HCT116 (cell line): ENCODE results near the gene SLC44A1. TPM values are rescaled to one million over a fixed set of nuclear protein-coding genes. Genes with fewer than 3 reads are reported as not detected.

Experiments
- ATAC-seq: fragments of 200-7000 bp; cut with Tn5 transposase; 2 replicates; pipeline ENCODE4 v1.9.1; 2020; ENCODE audit warnings: mild to moderate bottlenecking, moderate library complexity
- BruUV-seq: library from RNA; stranded (reverse); fragments of 400-500 nt; replicated peaks from 2 replicates; lab custom pipeline; 2021; lab: Mats Ljungman, UMichigan
- CTCF ChIA-PET: fragments of 300-600 bp; sonication (Branson Sonifier 250); formaldehyde crosslinking; loops from one replicate; lab custom pipeline; 2021; ENCODE audit warnings: antibody characterized with exemption; lab: Charles Lee
- POLR2A ChIA-PET: fragments of 300-600, 350-600 bp; sonication (Branson Sonifier 250); formaldehyde crosslinking; loops from one replicate; lab custom pipeline; 2021; ENCODE audit warnings: antibody characterized with exemption; lab: Charles Lee
- RAD21 ChIA-PET, 2 experiments: fragments of 300-600 bp; sonication (Branson Sonifier 250); formaldehyde crosslinking; loops; one replicate each; lab custom pipeline; 2023; ENCODE audit warnings: low total read pairs in 2 of 2; ENCODE audit not compliant: uncharacterized antibody in 2 of 2, unreplicated experiment in 2 of 2, low non-redundant PET in 1 of 2; lab: Charles Lee
- DNase-seq: peaks from one replicate; pipeline ENCODE4 v3.0.0-alpha.2; 2010; ENCODE audit warnings: low read depth, low spot score
- H2AFZ ChIP-seq: fragments of 200-600 bp; shearing (Covaris generic), sonication (generic); 2 replicates; pipeline ENCODE4 v1.6.1; 2017; ENCODE audit warnings: low read depth, mixed run types, mixed read lengths, antibody characterized with exemption, low read length; ENCODE audit not compliant: poor library complexity, severe bottlenecking
- H3K27ac ChIP-seq: 2 replicates; pipeline ENCODE4 v1.5.1; 2012; ENCODE audit warnings: low read depth, low read length
- H3K27me3 ChIP-seq: fragments of 200-600 bp; sonication (generic); 2 replicates; pipeline ENCODE4 v1.6.1; 2016; ENCODE audit warnings: mixed run types, low read length, mixed read lengths; ENCODE audit not compliant: insufficient read depth
- H3K36me3 ChIP-seq, 2 experiments: fragments of 200-500 bp in 1 of 2; fragments of 200-600 bp in 1 of 2; sonication (Bioruptor generic) in 1 of 2; sonication (generic) in 1 of 2; 2 replicates each; pipeline versions ENCODE4 v1.5.1 to v1.6.1; 2014 to 2016; ENCODE audit warnings: low read length in 2 of 2, inconsistent platforms in 1 of 2, mixed read lengths in 1 of 2, mixed run types in 1 of 2; ENCODE audit not compliant: insufficient read depth in 2 of 2, control insufficient read depth in 1 of 2
- H3K4me1 ChIP-seq, 2 experiments: fragments of 200-600 bp in 1 of 2; sonication (generic) in 1 of 2; 2 replicates each; pipeline versions ENCODE4 v1.5.1 to v1.6.1; 2012 to 2017; ENCODE audit warnings: low read length in 2 of 2, inconsistent platforms in 1 of 2, mild to moderate bottlenecking in 1 of 2, mixed read lengths in 1 of 2, mixed run types in 1 of 2, moderate library complexity in 1 of 2; ENCODE audit not compliant: insufficient read depth in 2 of 2, control insufficient read depth in 1 of 2
- H3K4me2 ChIP-seq: fragments of 200-600 bp; sonication (generic); 2 replicates; pipeline ENCODE4 v1.6.1; 2017; ENCODE audit warnings: mixed run types, low read length, mixed read lengths
- H3K4me3 ChIP-seq, 2 experiments: fragments of 200-600 bp in 1 of 2; sonication (generic) in 1 of 2; replicated peaks in 1 of 2; 2 replicates each; pipeline ENCODE4 v1.5.1; 2011 to 2016; ENCODE audit warnings: low read length in 2 of 2, control low read depth in 1 of 2, low read depth in 1 of 2, mild to moderate bottlenecking in 1 of 2, mixed read lengths in 1 of 2, mixed run types in 1 of 2
- H3K79me2 ChIP-seq: fragments of 200-600 bp; sonication (generic); 2 replicates; pipeline ENCODE4 v1.6.1; 2017; ENCODE audit warnings: mild to moderate bottlenecking, mixed run types, low read length, moderate library complexity, mixed read lengths; ENCODE audit not compliant: insufficient read depth
- H3K9ac ChIP-seq: fragments of 200-600 bp; sonication (generic); 2 replicates; pipeline ENCODE4 v1.6.1; 2016; ENCODE audit warnings: low read length, mixed read lengths
- H3K9me2 ChIP-seq: fragments of 200-600 bp; sonication (generic), shearing (Covaris generic); 2 replicates; pipeline ENCODE4 v1.6.1; 2017; ENCODE audit warnings: mixed run types, mild to moderate bottlenecking, moderate library complexity; ENCODE audit not compliant: insufficient read depth
- H3K9me3 ChIP-seq, 2 experiments: fragments of 200-500 bp in 1 of 2; fragments of 200-600 bp in 1 of 2; sonication (Bioruptor generic) in 1 of 2; sonication (generic) in 1 of 2; 2 replicates each; pipeline ENCODE4 v1.6.1; 2014 to 2017; ENCODE audit warnings: low read length in 2 of 2, mixed read lengths in 2 of 2, inconsistent platforms in 1 of 2, low read depth in 1 of 2, mild to moderate bottlenecking in 1 of 2, mixed run types in 1 of 2, moderate library complexity in 1 of 2; ENCODE audit not compliant: control insufficient read depth in 1 of 2, insufficient read depth in 1 of 2
- H4K20me1 ChIP-seq: fragments of 200-600 bp; sonication (generic), shearing (Covaris generic); 2 replicates; pipeline ENCODE4 v1.6.1; 2017; ENCODE audit warnings: mixed run types, mild to moderate bottlenecking, moderate library complexity; ENCODE audit not compliant: insufficient read depth
- CBX3 ChIP-seq: IDR thresholded peaks from 2 replicates; pipeline ENCODE4 v1.6.1; 2012; ENCODE audit warnings: low read depth
- CEBPB ChIP-seq: IDR thresholded peaks from 2 replicates; pipeline ENCODE4 v1.6.1; 2012; ENCODE audit warnings: low read depth
- EZH2 ChIP-seq: fragments of 200-600 bp; sonication (generic); IDR thresholded peaks from 2 replicates; pipeline ENCODE4 v1.6.1; 2017; ENCODE audit warnings: antibody characterized with exemption, mixed run types
- EZH2phosphoT487 ChIP-seq: fragments of 200-600 bp; IDR thresholded peaks from 2 replicates; pipeline ENCODE4 v1.6.1; 2018; ENCODE audit warnings: antibody characterized with exemption, borderline replicate concordance
- JUND ChIP-seq: IDR thresholded peaks from 2 replicates; pipeline ENCODE4 v1.6.1; 2012
- POLR2A ChIP-seq: IDR thresholded peaks from 2 replicates; pipeline ENCODE4 v1.7.0; 2011; ENCODE audit warnings: borderline replicate concordance; ENCODE audit not compliant: insufficient read depth, insufficient read length; ENCODE audit errors: extremely low read depth
- SIN3A ChIP-seq: IDR thresholded peaks from 2 replicates; pipeline ENCODE4 v1.6.1; 2012; ENCODE audit warnings: low read depth
- SP1 ChIP-seq: IDR thresholded peaks from 2 replicates; pipeline ENCODE4 v1.6.1; 2012; ENCODE audit warnings: low read depth
- SRF ChIP-seq: IDR thresholded peaks from 2 replicates; pipeline ENCODE4 v1.6.1; 2012; ENCODE audit warnings: low read depth
- TCF7L2 ChIP-seq: IDR thresholded peaks from 2 replicates; pipeline ENCODE4 v1.7.0; 2011; ENCODE audit warnings: borderline replicate concordance, inconsistent platforms; ENCODE audit not compliant: insufficient read depth, insufficient read length; ENCODE audit errors: extremely low read depth
- YY1 ChIP-seq: IDR thresholded peaks from 2 replicates; pipeline ENCODE4 v1.6.1; 2011; ENCODE audit warnings: low read length, low read depth, moderate library complexity, mild to moderate bottlenecking; ENCODE audit not compliant: insufficient replicate concordance; ENCODE audit errors: extremely low read depth
- intact Hi-C: fragments of 100-400 bp; cut with micrococcal nuclease; formaldehyde crosslinking; loops from 2 replicates; pipeline ENCODE4 v1.10.0; 2022
- total RNA-seq: library from RNA; stranded (reverse); gene quantifications from one replicate; pipeline ENCODE4 v1.2.1, GENCODE V29; 2021; ENCODE audit not compliant: unreplicated experiment
- TF ChIP-seq, protein P1 (sequence below): IDR thresholded peaks from 2 replicates; pipeline ENCODE4 v1.6.1; 2012
- TF ChIP-seq, protein P2 (sequence below): IDR thresholded peaks from 2 replicates; pipeline ENCODE4 v1.6.1; 2011; ENCODE audit warnings: mild to moderate bottlenecking, low read length, moderate library complexity; ENCODE audit not compliant: insufficient replicate concordance; ENCODE audit errors: extremely low read depth
- TF ChIP-seq, protein P3 (sequence below): IDR thresholded peaks from 2 replicates; pipeline ENCODE4 v1.6.1; 2012
- TF ChIP-seq, protein P4 (sequence below), 3 experiments: fragments of 200-600 bp in 1 of 3; sonication (generic) in 1 of 3; IDR thresholded peaks in 2 of 3; conservative IDR thresholded peaks in 1 of 3; 2 replicates each; pipeline ENCODE4 v1.5.1; 2012 to 2017; ENCODE audit warnings: low read depth in 2 of 3, low read length in 2 of 3, antibody characterized with exemption in 1 of 3, borderline replicate concordance in 1 of 3, control low read depth in 1 of 3, mild to moderate bottlenecking in 1 of 3, mixed read lengths in 1 of 3, mixed run types in 1 of 3, moderate library complexity in 1 of 3; ENCODE audit not compliant: insufficient read depth in 1 of 3

The SLC44A1 gene
- total RNA-seq, 1 experiment from 2014 or later, result 44.1 TPM

DNA sequence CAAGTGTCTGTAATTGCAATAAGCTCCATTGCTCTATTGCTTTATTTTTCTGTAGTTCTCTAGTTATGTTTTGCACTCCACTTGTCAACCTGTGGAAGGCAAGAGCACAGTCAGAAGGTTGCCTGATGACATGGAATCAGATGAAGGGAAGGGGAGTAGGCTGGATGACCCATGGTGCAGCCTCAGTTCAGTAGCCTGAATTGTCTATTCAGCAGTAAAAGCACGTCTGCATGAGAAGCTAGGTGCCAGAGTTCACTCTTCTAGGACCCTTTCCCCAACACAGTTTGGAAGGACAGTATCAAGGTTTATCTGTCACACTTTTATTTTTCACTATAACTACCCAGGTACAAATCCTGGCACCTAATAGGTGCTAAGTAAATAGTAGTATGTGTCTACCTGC is 39.3 kb downstream of the SLC44A1 start:
- Histone ChIP-seq H3K9me3 (no peaks in the 10 kb centered on the region), H3K4me1 (peaks cover 0 to 3% of the 10 kb centered on the region in 2 experiments; a peak in 1 of 4 replicates), H3K9ac (no peak overlapping the region), H2AFZ (no peak overlapping the region), H4K20me1 (no peaks in the 10 kb centered on the region), H3K36me3 (no peaks in the 10 kb centered on the region), H3K27me3 (no peaks in the 10 kb centered on the region), H3K79me2 (no peaks in the 10 kb centered on the region), H3K9me2 (0 out of 2 replicates have a peak, but pooled peaks cover 3% of the 10 kb centered on the region), H3K4me3 (no peak overlapping the region), H3K27ac (no peak overlapping the region), H3K4me2 (no peak overlapping the region)
- intact Hi-C loops, result no loop called here
- CTCF ChIA-PET, result no interaction called here
- POLR2A ChIA-PET, result no interaction called here
- ATAC-seq (no peak), DNase-seq (no peak)
- RAD21 ChIA-PET, result no interaction called here
- TF ChIP-seq, protein P1, sequence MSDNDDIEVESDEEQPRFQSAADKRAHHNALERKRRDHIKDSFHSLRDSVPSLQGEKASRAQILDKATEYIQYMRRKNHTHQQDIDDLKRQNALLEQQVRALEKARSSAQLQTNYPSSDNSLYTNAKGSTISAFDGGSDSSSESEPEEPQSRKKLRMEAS, result no peak
- TF ChIP-seq JUND (no peak), TCF7L2 (no peak)
- TF ChIP-seq, protein P2, sequence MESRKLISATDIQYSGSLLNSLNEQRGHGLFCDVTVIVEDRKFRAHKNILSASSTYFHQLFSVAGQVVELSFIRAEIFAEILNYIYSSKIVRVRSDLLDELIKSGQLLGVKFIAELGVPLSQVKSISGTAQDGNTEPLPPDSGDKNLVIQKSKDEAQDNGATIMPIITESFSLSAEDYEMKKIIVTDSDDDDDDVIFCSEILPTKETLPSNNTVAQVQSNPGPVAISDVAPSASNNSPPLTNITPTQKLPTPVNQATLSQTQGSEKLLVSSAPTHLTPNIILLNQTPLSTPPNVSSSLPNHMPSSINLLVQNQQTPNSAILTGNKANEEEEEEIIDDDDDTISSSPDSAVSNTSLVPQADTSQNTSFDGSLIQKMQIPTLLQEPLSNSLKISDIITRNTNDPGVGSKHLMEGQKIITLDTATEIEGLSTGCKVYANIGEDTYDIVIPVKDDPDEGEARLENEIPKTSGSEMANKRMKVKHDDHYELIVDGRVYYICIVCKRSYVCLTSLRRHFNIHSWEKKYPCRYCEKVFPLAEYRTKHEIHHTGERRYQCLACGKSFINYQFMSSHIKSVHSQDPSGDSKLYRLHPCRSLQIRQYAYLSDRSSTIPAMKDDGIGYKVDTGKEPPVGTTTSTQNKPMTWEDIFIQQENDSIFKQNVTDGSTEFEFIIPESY, result no peak
- BruUV-seq, result no TSS peak

DNA sequence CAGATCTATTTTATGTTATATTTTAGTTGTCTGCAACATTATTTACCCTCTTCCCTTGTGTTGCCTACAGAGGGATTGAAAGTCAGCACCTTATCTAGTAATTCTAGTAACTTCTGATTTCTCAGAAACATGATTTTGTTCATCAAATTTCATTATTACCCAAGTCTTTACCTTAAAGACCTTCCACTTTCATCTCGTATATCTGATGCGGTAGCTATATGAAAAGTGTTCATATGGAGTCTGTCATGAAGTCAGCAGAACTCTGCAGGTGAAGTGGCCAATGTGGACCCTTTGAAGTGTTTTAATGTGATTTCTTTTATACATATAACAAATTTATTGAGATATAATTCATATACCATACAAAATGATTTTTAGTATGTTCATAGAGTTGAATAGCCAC is 40.0 kb downstream of the SLC44A1 start:
- ChIA-PET CTCF (no interaction called here), RAD21 (no interaction called here), POLR2A (no interaction called here)
- intact Hi-C loops, result no loop called here
- no peaks in the 10 kb centered on the region for H3K9me3 ChIP-seq
- H3K79me2 ChIP-seq, result no peaks in the 10 kb centered on the region; the same call in 1 of the 2 replicates
- no peak overlapping the region for H3K4me2 ChIP-seq
- no peaks in the 10 kb centered on the region for H3K27me3 ChIP-seq
- no peaks in the 10 kb centered on the region for H3K36me3 ChIP-seq
- H3K4me3 ChIP-seq, result no peak overlapping the region
- H2AFZ ChIP-seq, result no peak overlapping the region
- peaks cover 0 to 3% of the 10 kb centered on the region in 2 experiments; a peak in 1 of 4 replicates for H3K4me1 ChIP-seq
- no peaks in the 10 kb centered on the region for H4K20me1 ChIP-seq
- ATAC-seq, result no peak
- no peak for DNase-seq
- 0 out of 2 replicates have a peak, but pooled peaks cover 3% of the 10 kb centered on the region for H3K9me2 ChIP-seq
- H3K9ac ChIP-seq, result no peak overlapping the region
- no TSS peak for BruUV-seq
- no peak overlapping the region for H3K27ac ChIP-seq
- TF ChIP-seq EZH2 (no peak), CEBPB (no peak), JUND (no peak), CBX3 (no peak), TCF7L2 (no peak), POLR2A (no peak), EZH2phosphoT487 (no peak), SIN3A (no peak), SRF (no peak), SP1 (no peak), YY1 (no peak)
- TF ChIP-seq, protein P3, sequence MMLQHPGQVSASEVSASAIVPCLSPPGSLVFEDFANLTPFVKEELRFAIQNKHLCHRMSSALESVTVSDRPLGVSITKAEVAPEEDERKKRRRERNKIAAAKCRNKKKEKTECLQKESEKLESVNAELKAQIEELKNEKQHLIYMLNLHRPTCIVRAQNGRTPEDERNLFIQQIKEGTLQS, result no peak
- TF ChIP-seq, protein P1, result no peak
- TF ChIP-seq, protein P4, sequence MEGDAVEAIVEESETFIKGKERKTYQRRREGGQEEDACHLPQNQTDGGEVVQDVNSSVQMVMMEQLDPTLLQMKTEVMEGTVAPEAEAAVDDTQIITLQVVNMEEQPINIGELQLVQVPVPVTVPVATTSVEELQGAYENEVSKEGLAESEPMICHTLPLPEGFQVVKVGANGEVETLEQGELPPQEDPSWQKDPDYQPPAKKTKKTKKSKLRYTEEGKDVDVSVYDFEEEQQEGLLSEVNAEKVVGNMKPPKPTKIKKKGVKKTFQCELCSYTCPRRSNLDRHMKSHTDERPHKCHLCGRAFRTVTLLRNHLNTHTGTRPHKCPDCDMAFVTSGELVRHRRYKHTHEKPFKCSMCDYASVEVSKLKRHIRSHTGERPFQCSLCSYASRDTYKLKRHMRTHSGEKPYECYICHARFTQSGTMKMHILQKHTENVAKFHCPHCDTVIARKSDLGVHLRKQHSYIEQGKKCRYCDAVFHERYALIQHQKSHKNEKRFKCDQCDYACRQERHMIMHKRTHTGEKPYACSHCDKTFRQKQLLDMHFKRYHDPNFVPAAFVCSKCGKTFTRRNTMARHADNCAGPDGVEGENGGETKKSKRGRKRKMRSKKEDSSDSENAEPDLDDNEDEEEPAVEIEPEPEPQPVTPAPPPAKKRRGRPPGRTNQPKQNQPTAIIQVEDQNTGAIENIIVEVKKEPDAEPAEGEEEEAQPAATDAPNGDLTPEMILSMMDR (IDR thresholded peaks at IDR 0.05 in 2 of 3, conservative IDR thresholded peaks at IDR 0.05 in 1 of 3; ENCODE audit: borderline replicate concordance in 1 of 3, insufficient read depth in 1 of 3, low read depth in 2 of 3, low read length in 2 of 3), result no peak
